HG03575 (cell line): Measurements from ENCODE around the gene UFSP1.
"Not testable (repeated sequence)": the region's sequence is repeated elsewhere in the genome, so short reads cannot be mapped to it uniquely, and the experiment has no call there.

ENCODE experiments used
- ATAC-seq: cut with Tn5 transposase; IDR thresholded peaks from one replicate; pipeline ENCODE4 v1.9.1; 2021; ENCODE audit not compliant: unreplicated experiment, insufficient number of reproducible peaks, low FRiP score; ENCODE audit errors: extremely low read depth

UFSP1 gene

GRCh38 chr7:100865372-100865911 lies 24.1 kb downstream of the UFSP1 start:
- no peak for ATAC-seq

GRCh38 chr7:100864263-100864845 lies 25.2 kb downstream of the UFSP1 start:
- ATAC-seq, result no peak

DNA sequence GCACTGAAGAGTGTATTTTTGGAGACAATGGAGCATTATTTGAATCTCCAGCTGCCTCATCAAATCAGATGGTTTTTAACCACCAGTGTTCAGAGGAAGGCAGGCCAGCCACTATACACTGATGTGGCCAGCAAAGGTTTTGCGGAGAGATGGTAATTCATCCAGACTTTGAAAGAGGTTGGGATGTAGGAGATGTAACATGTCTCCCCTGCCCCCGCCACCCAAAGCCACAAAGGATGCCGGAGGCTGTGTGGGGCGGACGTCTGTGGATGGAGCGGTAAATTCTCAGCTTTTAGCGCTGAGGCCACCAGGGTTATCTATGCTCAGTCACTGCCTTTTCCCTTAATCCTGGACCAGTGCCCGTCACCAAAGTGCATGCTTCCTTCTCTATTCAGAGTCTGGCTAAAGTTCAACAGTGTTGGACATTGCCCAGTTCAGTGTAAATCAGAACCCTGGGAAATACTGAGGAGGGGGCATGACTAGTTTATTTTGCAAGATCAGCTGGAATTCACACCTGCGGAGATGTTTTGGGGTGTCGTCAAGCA lies 26.0 kb downstream of the UFSP1 start:
- ATAC-seq, result no peak

DNA sequence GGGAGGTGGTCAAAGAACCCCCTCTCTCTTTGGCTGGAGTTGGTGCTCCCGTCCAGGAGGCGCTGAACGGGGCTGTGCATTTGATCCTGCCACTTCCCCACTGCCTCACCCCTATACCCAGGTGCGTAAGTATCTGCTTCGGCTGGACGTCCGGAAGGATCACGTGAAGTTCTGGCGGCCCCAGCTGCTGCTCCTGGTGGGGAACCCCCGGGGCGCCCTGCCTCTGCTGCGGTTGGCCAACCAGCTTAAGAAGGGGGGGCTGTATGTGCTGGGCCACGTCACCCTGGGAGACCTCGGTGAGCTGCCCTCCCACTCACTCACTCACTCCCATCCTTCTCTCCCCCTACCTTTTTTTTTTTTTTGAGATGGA lies 27.9 kb downstream of the UFSP1 start:
- no peak for ATAC-seq

DNA sequence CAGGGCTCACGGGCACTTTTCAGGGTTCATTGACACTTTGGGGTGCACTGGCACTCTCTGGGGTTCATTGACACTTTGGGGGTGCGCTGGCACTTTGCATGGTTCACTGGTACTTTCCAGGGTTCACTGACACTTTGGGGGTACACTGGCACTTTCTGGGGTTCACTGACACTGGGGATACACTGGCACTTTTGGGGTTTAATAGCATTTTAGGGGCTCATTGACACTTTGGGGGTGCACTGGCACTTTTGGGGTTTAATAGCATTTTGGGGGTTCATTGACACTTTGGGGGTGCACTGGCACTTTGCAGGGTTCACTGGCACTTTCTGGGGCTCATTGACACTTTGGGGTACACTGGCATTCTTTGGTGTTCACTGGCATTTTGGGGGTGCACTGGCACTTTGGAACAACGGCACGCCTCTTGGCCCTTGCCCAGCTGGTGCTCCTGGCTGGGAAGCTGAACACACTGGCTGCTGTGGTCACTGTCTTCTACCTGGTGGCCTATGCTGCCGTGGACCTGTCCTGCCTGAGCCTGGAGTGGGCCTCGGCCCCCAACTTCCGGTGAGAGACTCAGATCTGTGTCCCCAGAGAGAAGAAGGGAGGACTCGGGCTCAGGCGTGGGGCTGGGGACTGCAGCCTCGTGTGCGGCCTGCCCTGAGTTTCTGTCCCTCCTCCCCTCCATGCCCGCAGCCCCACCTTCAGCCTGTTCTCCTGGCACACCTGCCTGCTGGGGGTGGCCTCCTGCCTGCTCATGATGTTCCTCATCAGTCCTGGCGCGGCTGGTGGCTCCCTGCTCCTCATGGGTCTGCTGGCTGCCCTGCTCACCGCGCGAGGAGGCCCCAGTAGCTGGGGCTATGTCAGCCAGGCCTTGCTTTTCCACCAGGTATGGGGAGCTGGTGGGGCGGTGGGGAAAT lies 28.6 kb downstream of the UFSP1 start:
- ATAC-seq, result no peak

- ATAC-seq, result no peak
Measured at GRCh38 chr7:100859856-100860255, 29.7 kb downstream of the UFSP1 start.

DNA sequence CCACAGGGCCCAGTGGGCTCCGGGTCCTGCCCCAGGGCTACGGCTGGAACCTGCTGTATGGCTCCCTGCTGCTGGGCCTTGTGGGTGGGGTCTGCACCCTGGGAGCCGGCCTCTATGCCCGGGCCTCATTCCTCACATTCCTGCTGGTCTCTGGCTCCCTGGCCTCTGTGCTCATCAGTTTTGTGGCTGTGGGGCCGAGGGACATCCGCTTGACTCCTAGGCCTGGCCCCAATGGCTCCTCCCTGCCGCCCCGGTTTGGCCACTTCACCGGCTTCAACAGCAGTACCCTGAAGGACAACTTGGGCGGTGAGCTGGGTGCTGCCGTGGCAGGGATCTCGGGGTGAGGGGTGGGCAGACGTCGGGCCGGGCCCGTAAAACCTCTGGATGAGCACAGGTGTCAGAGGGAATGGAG lies 32.6 kb downstream of the UFSP1 start:
- no peak for ATAC-seq

DNA sequence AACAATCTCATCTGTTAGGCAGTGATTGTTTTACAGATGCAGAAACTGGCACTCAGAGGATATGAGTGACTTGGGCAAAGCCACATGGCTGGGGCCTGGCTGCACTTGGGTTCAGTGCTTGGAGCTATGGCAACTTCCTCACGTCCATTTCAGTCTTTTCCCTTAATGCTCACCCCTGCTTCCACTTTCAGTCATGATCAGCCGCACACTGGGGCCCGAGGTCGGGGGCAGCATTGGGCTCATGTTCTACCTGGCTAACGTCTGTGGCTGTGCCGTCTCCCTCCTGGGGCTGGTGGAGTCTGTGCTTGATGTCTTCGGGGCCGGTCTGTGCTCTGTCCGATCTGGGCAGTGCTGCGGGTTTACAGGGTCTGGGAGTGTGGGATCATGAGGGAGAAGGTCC lies 34.0 kb downstream of the UFSP1 start:
- no peak for ATAC-seq

DNA sequence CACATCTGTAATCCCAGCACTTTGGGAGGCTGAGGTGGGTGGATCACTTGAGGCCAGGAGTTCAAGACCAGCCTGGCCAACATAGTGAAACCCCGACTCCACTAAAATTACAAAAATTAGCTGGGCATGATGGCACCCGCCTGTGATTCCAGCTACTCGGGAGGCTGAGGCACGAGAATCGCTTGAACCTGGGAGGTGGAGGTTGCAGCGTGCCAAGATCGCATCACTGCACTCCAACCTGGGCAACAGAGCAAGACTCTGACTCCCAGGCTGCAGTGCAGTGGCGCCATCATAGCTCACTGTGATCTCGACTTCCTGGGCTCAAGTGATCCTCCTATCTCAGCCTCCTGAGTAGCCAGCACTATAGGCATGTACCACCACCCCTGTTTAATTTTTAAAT lies 34.6 kb downstream of the UFSP1 start:
- ATAC-seq, result not testable (repeated sequence)

- ATAC-seq, result no peak
Measured at GRCh38 chr7:100854146-100854895, 35.2 kb downstream of the UFSP1 start.

DNA sequence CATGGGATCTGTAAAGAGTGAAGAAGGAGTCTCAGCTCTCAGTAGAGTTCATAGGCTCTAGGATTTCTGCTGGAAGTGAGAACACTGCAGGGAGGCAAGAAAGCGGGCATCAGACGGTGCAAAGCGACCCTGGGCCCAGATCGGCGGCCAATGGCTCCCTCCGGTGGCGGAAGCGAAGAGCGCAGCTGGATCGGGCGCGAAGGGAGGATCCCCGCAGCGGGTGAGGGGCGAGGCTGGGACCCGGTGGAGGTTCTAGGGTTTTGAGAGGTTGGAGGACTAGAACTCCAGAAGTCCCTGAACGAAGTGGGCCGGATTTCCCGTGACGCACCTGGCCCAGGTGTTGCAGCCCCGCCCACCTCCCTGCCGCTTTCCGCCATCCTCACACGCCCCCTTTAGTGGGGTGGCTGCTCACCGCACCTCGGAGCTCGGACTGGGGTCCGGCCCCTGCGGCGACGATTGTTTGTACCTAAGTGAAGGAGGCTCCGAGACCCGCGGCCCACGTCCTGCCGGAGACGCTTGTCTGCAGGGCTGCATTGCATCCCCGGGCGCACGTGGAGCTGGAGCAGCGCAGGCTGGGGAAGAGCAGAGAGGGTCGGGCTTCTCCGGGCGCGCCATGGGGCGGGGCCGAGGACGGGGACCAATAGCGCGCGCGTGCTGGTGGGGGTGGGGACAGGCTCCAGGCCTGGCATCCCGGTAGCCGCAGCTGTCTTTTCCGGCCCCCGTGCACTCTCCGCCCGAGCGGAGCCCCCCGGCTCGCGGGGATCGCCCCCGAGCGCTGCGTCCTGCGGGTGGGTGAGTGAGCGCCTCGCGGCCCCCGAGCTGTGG lies 37.3 kb downstream of the UFSP1 start, which contains the start of gene SLC12A9:
Gene SLC12A9 (plus strand): TSS at position 666 of the 825 bp plus-strand sequence. CDS start 1,485 bp downstream, outside the sequence.
- no peak for ATAC-seq

DNA sequence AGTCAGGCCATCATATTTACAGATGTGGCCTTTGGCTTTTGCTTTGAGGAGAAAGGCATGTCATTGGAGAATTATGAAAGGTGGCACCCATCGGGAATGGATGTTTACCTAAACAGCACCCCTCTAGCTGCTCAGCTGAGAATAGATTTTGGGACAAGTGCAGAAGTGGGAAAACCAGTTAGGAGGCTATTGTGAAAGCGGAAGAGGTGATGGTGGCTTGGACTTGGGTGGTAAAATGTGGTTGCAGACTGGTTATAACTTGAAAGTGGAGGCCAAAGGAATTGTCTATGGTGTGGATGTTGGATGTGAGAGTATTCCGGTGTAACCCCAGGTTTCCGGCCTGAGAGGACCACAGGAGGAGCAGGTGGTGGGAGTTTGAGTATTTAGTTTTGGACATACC lies 42.2 kb downstream of the UFSP1 start:
- no peak for ATAC-seq

GRCh38 chr7:100840470-100841100 lies 48.9 kb downstream of the UFSP1 start:
- no peak for ATAC-seq

DNA sequence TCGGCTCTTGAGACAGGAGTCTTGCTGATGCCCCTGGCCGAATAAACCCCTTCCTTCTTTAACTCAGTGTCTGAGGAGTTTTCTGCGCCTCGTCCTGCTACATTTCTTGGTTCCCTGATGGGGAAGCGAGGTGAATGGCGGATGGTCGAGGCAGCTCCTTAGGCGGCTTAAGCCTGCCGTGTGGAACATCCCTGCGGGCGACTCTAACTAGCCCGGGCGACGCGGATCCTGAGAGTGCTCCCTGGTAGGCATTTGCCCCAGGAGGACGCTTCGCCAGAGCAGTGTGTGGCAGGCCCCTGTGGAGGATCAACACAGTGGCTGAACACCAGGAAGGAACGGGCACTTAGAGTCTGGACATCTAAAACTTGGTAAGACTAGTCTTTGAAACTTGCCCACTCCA lies 50.2 kb downstream of the UFSP1 start:
- ATAC-seq, result no peak
